Measurements from ENCODE around the gene PCNX4.
"Not testable (repeated sequence)": the region's sequence is repeated elsewhere in the genome, so short reads cannot be mapped to it uniquely, and the experiment has no call there.

Gene PCNX4

GRCh38 chr14:60099855-60100254 lies 8.1 kb downstream of the PCNX4 start:
- H3K4me3 ChIP-seq (ENCODE audit: low read depth in 1 of 2, low read length in 2 of 2); H3K36me3 ChIP-seq (ENCODE audit: control insufficient read depth in 1 of 2, insufficient read depth in 2 of 2, low read length in 2 of 2); H3K9ac ChIP-seq (ENCODE audit: low read depth in 1 of 2, low read length in 2 of 2); H3K27me3 ChIP-seq (ENCODE audit: control insufficient read depth in 1 of 2, insufficient read depth in 2 of 2, low read length in 2 of 2); H3K27ac ChIP-seq (ENCODE audit: low read depth, low read length); H3K9me3 ChIP-seq (ENCODE audit: control insufficient read depth in 1 of 2, low read length in 2 of 2); H3K4me1 ChIP-seq (ENCODE audit: control insufficient read depth in 1 of 2, insufficient read depth in 2 of 2, low read length in 2 of 2): not testable (repeated sequence)

GRCh38 chr14:60101786-60102185 lies 10.1 kb downstream of the PCNX4 start:
- Histone ChIP-seq H3K9me3 (ENCODE audit: control insufficient read depth in 1 of 2, low read length in 2 of 2) (no peaks in the 10 kb centered on the region), H3K9ac (ENCODE audit: low read depth in 1 of 2, low read length in 2 of 2) (no peak overlapping the region), H3K4me1 (ENCODE audit: control insufficient read depth in 1 of 2, insufficient read depth in 2 of 2, low read length in 2 of 2) (no peaks in the 10 kb centered on the region), H3K27me3 (ENCODE audit: control insufficient read depth in 1 of 2, insufficient read depth in 2 of 2, low read length in 2 of 2) (no peaks in the 10 kb centered on the region), H3K4me3 (ENCODE audit: low read depth in 1 of 2, low read length in 2 of 2) (no peak overlapping the region), H3K27ac (ENCODE audit: low read depth, low read length) (no peak overlapping the region), H3K36me3 (ENCODE audit: control insufficient read depth in 1 of 2, insufficient read depth in 2 of 2, low read length in 2 of 2) (peaks cover 0 to 9% of the 10 kb centered on the region in 2 donors)

DNA sequence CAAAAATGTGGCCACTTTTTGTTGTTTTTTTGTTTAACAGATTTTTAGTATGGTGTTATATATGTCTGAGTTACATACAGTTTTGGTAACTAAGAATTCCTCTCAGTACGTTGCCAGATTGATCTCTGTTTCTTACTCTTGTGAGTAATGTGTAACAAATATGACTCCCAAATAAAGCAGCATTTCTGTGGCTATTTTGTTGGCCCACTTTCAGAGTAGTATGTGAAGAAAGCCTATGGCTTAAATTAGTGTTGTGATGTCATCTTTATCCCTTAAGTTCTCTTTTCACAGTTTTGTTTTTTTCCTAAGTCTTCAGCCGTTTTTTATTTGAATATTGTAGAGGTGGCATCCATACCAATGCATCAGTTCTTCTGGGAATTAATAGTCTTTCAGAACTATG lies 10.7 kb downstream of the PCNX4 start:
- no peak overlapping the region for H3K4me3 ChIP-seq (ENCODE audit: low read depth in 1 of 2, low read length in 2 of 2)

DNA sequence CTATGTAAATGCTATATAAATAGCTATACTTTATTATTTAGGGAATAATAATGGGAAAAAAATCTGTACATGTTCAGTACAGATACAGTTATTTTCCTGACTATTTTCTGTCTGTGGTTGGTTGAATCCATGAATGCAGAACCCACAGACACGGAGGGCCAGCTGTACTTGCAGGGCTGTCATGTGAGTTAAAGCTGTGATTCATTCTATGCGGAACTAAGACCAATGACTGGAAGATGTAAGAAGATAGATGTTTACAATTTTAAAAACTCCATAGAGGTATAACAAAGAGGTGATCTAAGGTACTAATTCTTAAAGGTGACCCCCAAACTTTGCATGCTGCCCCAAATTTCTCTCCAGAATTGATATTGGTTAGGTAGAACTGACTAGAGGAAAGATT lies 14.6 kb downstream of the PCNX4 start:
- H3K9me3 ChIP-seq (ENCODE audit: control insufficient read depth in 1 of 2, low read length in 2 of 2), result no peaks in the 10 kb centered on the region
- H3K27ac ChIP-seq (ENCODE audit: low read depth, low read length), result no peak overlapping the region
- no peak overlapping the region for H3K9ac ChIP-seq (ENCODE audit: low read depth in 1 of 2, low read length in 2 of 2)
- no peak overlapping the region for H3K4me3 ChIP-seq (ENCODE audit: low read depth in 1 of 2, low read length in 2 of 2)
- H3K27me3 ChIP-seq (ENCODE audit: control insufficient read depth in 1 of 2, insufficient read depth in 2 of 2, low read length in 2 of 2), result no peaks in the 10 kb centered on the region
- H3K4me1 ChIP-seq (ENCODE audit: control insufficient read depth in 1 of 2, insufficient read depth in 2 of 2, low read length in 2 of 2), result no peaks in the 10 kb centered on the region
- H3K36me3 ChIP-seq (ENCODE audit: control insufficient read depth in 1 of 2, insufficient read depth in 2 of 2, low read length in 2 of 2), result peaks cover 0 to 12% of the 10 kb centered on the region in 2 donors

More for the DNA sequence above, 10.7 kb downstream of the PCNX4 start:
- Histone ChIP-seq H3K4me1 (ENCODE audit: control insufficient read depth in 1 of 2, insufficient read depth in 2 of 2, low read length in 2 of 2) (no peaks in the 10 kb centered on the region), H3K27ac (ENCODE audit: low read depth, low read length) (no peak overlapping the region), H3K27me3 (ENCODE audit: control insufficient read depth in 1 of 2, insufficient read depth in 2 of 2, low read length in 2 of 2) (no peaks in the 10 kb centered on the region), H3K9ac (ENCODE audit: low read depth in 1 of 2, low read length in 2 of 2) (no peak overlapping the region), H3K36me3 (ENCODE audit: control insufficient read depth in 1 of 2, insufficient read depth in 2 of 2, low read length in 2 of 2) (peaks cover 0 to 5% of the 10 kb centered on the region in 2 donors), H3K9me3 (ENCODE audit: control insufficient read depth in 1 of 2, low read length in 2 of 2) (no peaks in the 10 kb centered on the region)

GRCh38 chr14:60107477-60107876 lies 15.8 kb downstream of the PCNX4 start:
- H3K4me3 ChIP-seq (ENCODE audit: low read depth in 1 of 2, low read length in 2 of 2), result no peak overlapping the region
- no peaks in the 10 kb centered on the region for H3K4me1 ChIP-seq (ENCODE audit: control insufficient read depth in 1 of 2, insufficient read depth in 2 of 2, low read length in 2 of 2)
- H3K9me3 ChIP-seq (ENCODE audit: control insufficient read depth in 1 of 2, low read length in 2 of 2), result no peaks in the 10 kb centered on the region
- H3K27ac ChIP-seq (ENCODE audit: low read depth, low read length), result no peak overlapping the region
- peaks cover 0 to 12% of the 10 kb centered on the region in 2 donors for H3K36me3 ChIP-seq (ENCODE audit: control insufficient read depth in 1 of 2, insufficient read depth in 2 of 2, low read length in 2 of 2)
- H3K9ac ChIP-seq (ENCODE audit: low read depth in 1 of 2, low read length in 2 of 2), result no peak overlapping the region
- H3K27me3 ChIP-seq (ENCODE audit: control insufficient read depth in 1 of 2, insufficient read depth in 2 of 2, low read length in 2 of 2), result no peaks in the 10 kb centered on the region

DNA sequence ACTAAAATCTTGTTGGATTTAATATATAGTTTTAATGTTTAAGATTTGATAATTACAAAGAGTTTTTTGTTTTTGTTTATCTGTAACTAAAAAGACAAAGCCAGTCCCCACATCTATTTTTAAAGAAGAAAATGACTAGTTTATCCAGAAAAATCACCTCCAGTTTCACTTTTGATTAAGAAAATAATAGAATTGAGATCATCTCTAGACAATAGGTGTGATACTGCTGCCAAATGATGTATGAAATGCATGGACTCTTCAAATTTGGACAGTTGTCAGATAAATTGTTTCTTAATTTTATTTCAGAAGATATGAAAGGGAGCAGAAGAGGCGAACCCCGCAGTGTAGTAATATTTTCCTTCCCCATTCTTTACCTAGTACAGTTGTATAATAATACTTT lies 20.0 kb downstream of the PCNX4 start:
- no peak overlapping the region for H3K4me3 ChIP-seq (ENCODE audit: low read depth in 1 of 2, low read length in 2 of 2)
- H3K36me3 ChIP-seq (ENCODE audit: control insufficient read depth in 1 of 2, insufficient read depth in 2 of 2, low read length in 2 of 2), result peaks cover 0 to 28% of the 10 kb centered on the region in 2 donors
- H3K4me1 ChIP-seq (ENCODE audit: control insufficient read depth in 1 of 2, insufficient read depth in 2 of 2, low read length in 2 of 2), result no peaks in the 10 kb centered on the region
- H3K27me3 ChIP-seq (ENCODE audit: control insufficient read depth in 1 of 2, insufficient read depth in 2 of 2, low read length in 2 of 2), result no peaks in the 10 kb centered on the region
- no peaks in the 10 kb centered on the region for H3K9me3 ChIP-seq (ENCODE audit: control insufficient read depth in 1 of 2, low read length in 2 of 2)
- H3K9ac ChIP-seq (ENCODE audit: low read depth in 1 of 2, low read length in 2 of 2), result no peak overlapping the region
- no peak overlapping the region for H3K27ac ChIP-seq (ENCODE audit: low read depth, low read length)

- no peaks in the 10 kb centered on the region for H3K9me3 ChIP-seq (ENCODE audit: control insufficient read depth in 1 of 2, low read length in 2 of 2)
- no peaks in the 10 kb centered on the region for H3K4me1 ChIP-seq (ENCODE audit: control insufficient read depth in 1 of 2, insufficient read depth in 2 of 2, low read length in 2 of 2)
- no peak overlapping the region for H3K9ac ChIP-seq (ENCODE audit: low read depth in 1 of 2, low read length in 2 of 2)
- peaks cover 16 to 36% of the 10 kb centered on the region in 2 donors for H3K36me3 ChIP-seq (ENCODE audit: control insufficient read depth in 1 of 2, insufficient read depth in 2 of 2, low read length in 2 of 2)
- H3K27ac ChIP-seq (ENCODE audit: low read depth, low read length), result no peak overlapping the region
- H3K4me3 ChIP-seq (ENCODE audit: low read depth in 1 of 2, low read length in 2 of 2), result no peak overlapping the region
- H3K27me3 ChIP-seq (ENCODE audit: control insufficient read depth in 1 of 2, insufficient read depth in 2 of 2, low read length in 2 of 2), result no peaks in the 10 kb centered on the region
These were observed 23.2 kb downstream of the PCNX4 start for GRCh38 chr14:60114881-60115280.

GRCh38 chr14:60116181-60116580 lies 24.5 kb downstream of the PCNX4 start:
- Histone ChIP-seq H3K9me3 (ENCODE audit: control insufficient read depth in 1 of 2, low read length in 2 of 2) (no peaks in the 10 kb centered on the region), H3K27me3 (ENCODE audit: control insufficient read depth in 1 of 2, insufficient read depth in 2 of 2, low read length in 2 of 2) (no peaks in the 10 kb centered on the region), H3K4me1 (ENCODE audit: control insufficient read depth in 1 of 2, insufficient read depth in 2 of 2, low read length in 2 of 2) (no peaks in the 10 kb centered on the region), H3K9ac (ENCODE audit: low read depth in 1 of 2, low read length in 2 of 2) (no peak overlapping the region), H3K4me3 (ENCODE audit: low read depth in 1 of 2, low read length in 2 of 2) (no peak overlapping the region), H3K36me3 (ENCODE audit: control insufficient read depth in 1 of 2, insufficient read depth in 2 of 2, low read length in 2 of 2) (peaks cover 19 to 37% of the 10 kb centered on the region in 2 donors), H3K27ac (ENCODE audit: low read depth, low read length) (no peak overlapping the region)

DNA sequence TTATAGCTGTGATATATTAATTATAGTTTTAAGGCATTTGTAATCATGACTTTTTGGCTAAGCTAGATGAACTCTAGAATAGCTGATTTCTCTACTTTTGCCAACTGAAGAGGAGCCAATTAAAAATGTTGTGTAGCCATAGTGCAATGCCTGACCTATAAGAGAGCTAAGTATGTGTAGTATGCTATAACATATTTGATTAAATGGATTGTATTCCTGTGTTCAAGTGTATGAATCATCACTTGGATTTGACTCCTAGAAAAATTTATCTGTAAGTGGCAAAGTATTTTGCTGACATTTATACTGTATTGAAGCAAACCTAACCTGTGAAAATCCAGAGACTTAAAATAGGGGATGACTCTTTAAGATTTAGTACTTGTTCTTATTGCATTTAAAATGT lies 34.2 kb downstream of the PCNX4 start:
- Histone ChIP-seq H3K4me3 (ENCODE audit: low read depth in 1 of 2, low read length in 2 of 2) (no peak overlapping the region), H3K9ac (ENCODE audit: low read depth in 1 of 2, low read length in 2 of 2) (no peak overlapping the region), H3K4me1 (ENCODE audit: control insufficient read depth in 1 of 2, insufficient read depth in 2 of 2, low read length in 2 of 2) (no peaks in the 10 kb centered on the region), H3K36me3 (ENCODE audit: control insufficient read depth in 1 of 2, insufficient read depth in 2 of 2, low read length in 2 of 2) (peaks cover 29 to 46% of the 10 kb centered on the region in 2 donors), H3K27ac (ENCODE audit: low read depth, low read length) (no peak overlapping the region), H3K9me3 (ENCODE audit: control insufficient read depth in 1 of 2, low read length in 2 of 2) (no peaks in the 10 kb centered on the region), H3K27me3 (ENCODE audit: control insufficient read depth in 1 of 2, insufficient read depth in 2 of 2, low read length in 2 of 2) (no peaks in the 10 kb centered on the region)

- Histone ChIP-seq H3K9ac (ENCODE audit: low read depth in 1 of 2, low read length in 2 of 2) (no peak overlapping the region), H3K36me3 (ENCODE audit: control insufficient read depth in 1 of 2, insufficient read depth in 2 of 2, low read length in 2 of 2) (no peaks in the 10 kb centered on the region), H3K4me1 (ENCODE audit: control insufficient read depth in 1 of 2, insufficient read depth in 2 of 2, low read length in 2 of 2) (no peaks in the 10 kb centered on the region), H3K4me3 (ENCODE audit: low read depth in 1 of 2, low read length in 2 of 2) (no peak overlapping the region), H3K27me3 (ENCODE audit: control insufficient read depth in 1 of 2, insufficient read depth in 2 of 2, low read length in 2 of 2) (no peaks in the 10 kb centered on the region), H3K27ac (ENCODE audit: low read depth, low read length) (no peak overlapping the region), H3K9me3 (ENCODE audit: control insufficient read depth in 1 of 2, low read length in 2 of 2) (no peaks in the 10 kb centered on the region)
These were observed 41.8 kb downstream of the PCNX4 start for GRCh38 chr14:60133487-60133886.

DNA sequence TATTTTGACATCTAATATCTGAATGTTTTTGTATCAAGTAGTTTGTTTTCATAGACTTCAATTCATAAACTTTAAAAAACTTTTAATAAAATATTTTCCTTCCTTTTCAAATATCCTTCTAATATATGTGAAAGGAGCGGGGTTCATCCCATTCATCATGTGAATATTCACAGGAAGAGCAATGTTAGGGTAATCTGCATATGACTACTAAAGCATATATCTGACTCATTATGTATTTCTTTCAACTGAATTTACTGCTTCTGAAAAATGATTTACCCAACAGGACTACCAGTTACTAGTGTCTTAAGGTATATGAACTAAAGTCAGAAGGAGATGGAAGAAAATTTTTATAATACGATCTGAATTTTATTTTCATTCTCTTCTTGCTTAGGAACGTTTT lies 43.0 kb downstream of the PCNX4 start:
- no peak overlapping the region for H3K9ac ChIP-seq (ENCODE audit: low read depth in 1 of 2, low read length in 2 of 2)
- no peaks in the 10 kb centered on the region for H3K27me3 ChIP-seq (ENCODE audit: control insufficient read depth in 1 of 2, insufficient read depth in 2 of 2, low read length in 2 of 2)
- no peaks in the 10 kb centered on the region for H3K9me3 ChIP-seq (ENCODE audit: control insufficient read depth in 1 of 2, low read length in 2 of 2)
- H3K36me3 ChIP-seq (ENCODE audit: control insufficient read depth in 1 of 2, insufficient read depth in 2 of 2, low read length in 2 of 2), result no peaks in the 10 kb centered on the region
- no peaks in the 10 kb centered on the region for H3K4me1 ChIP-seq (ENCODE audit: control insufficient read depth in 1 of 2, insufficient read depth in 2 of 2, low read length in 2 of 2)
- H3K27ac ChIP-seq (ENCODE audit: low read depth, low read length), result no peak overlapping the region
- H3K4me3 ChIP-seq (ENCODE audit: low read depth in 1 of 2, low read length in 2 of 2), result no peak overlapping the region
